Mesendoderm (in vitro differentiated cells): ENCODE measurements around the gene TCF12.

Experiments used
- DNase-seq: peaks from one replicate; pipeline ENCODE4 v3.0.0; 2013
- H2AK5ac ChIP-seq: 2 replicates; pipeline ENCODE4 v1.6.1; 2013; ENCODE audit warnings: low read length, inconsistent platforms
- H2BK120ac ChIP-seq: 2 replicates; pipeline ENCODE4 v1.6.1; 2013; ENCODE audit warnings: low read depth, mild to moderate bottlenecking, low read length, moderate library complexity, mixed read lengths
- H2BK15ac ChIP-seq: replicated peaks from 2 replicates; pipeline ENCODE4 v1.6.1; 2013; ENCODE audit warnings: low read depth, mild to moderate bottlenecking, moderate library complexity
- H2BK5ac ChIP-seq: 2 replicates; pipeline ENCODE4 v1.6.1; 2013; ENCODE audit warnings: low read length, inconsistent platforms
- H3K18ac ChIP-seq: 2 replicates; pipeline ENCODE4 v1.6.1; 2013; ENCODE audit warnings: mild to moderate bottlenecking, low read length, mixed read lengths
- H3K23ac ChIP-seq: one replicate; pipeline ENCODE4 v1.6.1; 2013; ENCODE audit warnings: low read length
- H3K27ac ChIP-seq: 2 replicates; pipeline ENCODE4 v1.5.1; 2013; ENCODE audit warnings: low read depth, mild to moderate bottlenecking, inconsistent platforms, low read length, moderate library complexity
- H3K27me3 ChIP-seq: 2 replicates; pipeline ENCODE4 v1.6.1; 2013; ENCODE audit warnings: low read length, control low read depth, mild to moderate bottlenecking, inconsistent platforms; ENCODE audit not compliant: insufficient read depth, poor library complexity
- H3K36me3 ChIP-seq: 2 replicates; pipeline ENCODE4 v1.6.1; 2013; ENCODE audit warnings: low read length, inconsistent platforms; ENCODE audit not compliant: control insufficient read depth, insufficient read depth
- H3K4ac ChIP-seq: one replicate; pipeline ENCODE4 v1.6.1; 2013; ENCODE audit warnings: low read depth, mild to moderate bottlenecking, low read length, moderate library complexity
- H3K4me1 ChIP-seq: 2 replicates; pipeline ENCODE4 v1.6.1; 2013; ENCODE audit warnings: low read depth, low read length, inconsistent platforms; ENCODE audit not compliant: control insufficient read depth
- H3K4me2 ChIP-seq: 2 replicates; pipeline ENCODE4 v1.6.1; 2013; ENCODE audit warnings: low read length
- H3K4me3 ChIP-seq: 2 replicates; pipeline ENCODE4 v1.5.1; 2013; ENCODE audit warnings: mild to moderate bottlenecking, low read length
- H3K56ac ChIP-seq: one replicate; pipeline ENCODE4 v1.6.1; 2013; ENCODE audit warnings: low read length
- H3K79me1 ChIP-seq: 2 replicates; pipeline ENCODE4 v1.6.1; 2013; ENCODE audit warnings: low read length, inconsistent platforms
- H3K79me2 ChIP-seq: 2 replicates; pipeline ENCODE4 v1.6.1; 2013; ENCODE audit warnings: mild to moderate bottlenecking, low read length; ENCODE audit not compliant: control insufficient read depth, insufficient read depth
- H3K9ac ChIP-seq: 2 replicates; pipeline ENCODE4 v1.6.1; 2013; ENCODE audit warnings: low read length, inconsistent platforms
- H4K5ac ChIP-seq: one replicate; pipeline ENCODE4 v1.6.1; 2013; ENCODE audit warnings: low read length
- H4K8ac ChIP-seq: one replicate; pipeline ENCODE4 v1.6.1; 2013; ENCODE audit warnings: low read depth, mild to moderate bottlenecking, control low read depth, low read length, moderate library complexity
- WGBS: extraction: QIAGEN DNeasy Blood & Tissue Kit; methylation state at CpG from one replicate; pipeline ENCODE4 v1.1.7; 2013; ENCODE audit warnings: low lambda C conversion rate, missing lambda C conversion rate; ENCODE audit not compliant: insufficient coverage; ENCODE audit errors: extremely low coverage; 5-methylcytosine and 5-hydroxymethylcytosine counted together

Gene TCF12

GRCh38 chr15:57059026-57059660, 140.7 kb downstream of the TCF12 start:
- Histone ChIP-seq H3K9ac (no peak overlapping the region), H3K4me1 (peaks cover 5% of the 10 kb centered on the region), H2BK5ac (no peak overlapping the region), H3K4ac (no peak overlapping the region), H3K4me2 (no peak overlapping the region), H3K79me1 (peaks cover 6% of the 10 kb centered on the region), H3K18ac (no peak overlapping the region), H3K27ac (no peak overlapping the region), H3K4me3 (no peak overlapping the region), H3K56ac (no peak overlapping the region), H3K36me3 (no peaks in the 10 kb centered on the region), H4K5ac (no peak overlapping the region), H3K79me2 (peaks cover 18% of the 10 kb centered on the region), H2BK15ac (no peak overlapping the region), H4K8ac (no peak overlapping the region), H3K23ac (no peak overlapping the region), H3K27me3 (no peaks in the 10 kb centered on the region), H2AK5ac (no peak overlapping the region), H2BK120ac (no peak overlapping the region)
- WGBS: no CpG with 5 or more reads among the region's 2 CpGs
- DNase-seq: no peak

GRCh38 chr15:57060799-57061198, 142.4 kb downstream of the TCF12 start:
- H2BK15ac ChIP-seq: no peak overlapping the region
- H3K4ac ChIP-seq: no peak overlapping the region
- no peak overlapping the region for H2BK5ac ChIP-seq
- peaks cover 5% of the 10 kb centered on the region for H3K4me1 ChIP-seq
- no peak overlapping the region for H3K56ac ChIP-seq
- no peaks in the 10 kb centered on the region for H3K36me3 ChIP-seq
- no peak overlapping the region for H2AK5ac ChIP-seq
- WGBS: no CpG with 5 or more reads among the region's 2 CpGs
- H3K23ac ChIP-seq: no peak overlapping the region
- no peak overlapping the region for H2BK120ac ChIP-seq
- H3K18ac ChIP-seq: no peak overlapping the region
- no peak overlapping the region for H3K9ac ChIP-seq
- H4K5ac ChIP-seq: no peak overlapping the region
- no peaks in the 10 kb centered on the region for H3K27me3 ChIP-seq
- no peak overlapping the region for H4K8ac ChIP-seq
- peaks cover 6% of the 10 kb centered on the region for H3K79me1 ChIP-seq
- DNase-seq: no peak
- peaks cover 13% of the 10 kb centered on the region for H3K79me2 ChIP-seq
- no peak overlapping the region for H3K4me2 ChIP-seq
- no peak overlapping the region for H3K27ac ChIP-seq
- H3K4me3 ChIP-seq: no peak overlapping the region

- H3K4me2 ChIP-seq: no peak overlapping the region
- no peak overlapping the region for H2BK5ac ChIP-seq
- no peak overlapping the region for H2AK5ac ChIP-seq
- peaks cover 5% of the 10 kb centered on the region for H3K4me1 ChIP-seq
- H3K4me3 ChIP-seq: no peak overlapping the region
- no peak overlapping the region for H2BK15ac ChIP-seq
- WGBS: no CpG with 5 or more reads among the region's 2 CpGs
- H4K8ac ChIP-seq: no peak overlapping the region
- no peaks in the 10 kb centered on the region for H3K36me3 ChIP-seq
- H3K4ac ChIP-seq: no peak overlapping the region
- H2BK120ac ChIP-seq: no peak overlapping the region
- H3K27me3 ChIP-seq: no peaks in the 10 kb centered on the region
- no peak overlapping the region for H3K27ac ChIP-seq
- H3K56ac ChIP-seq: no peak overlapping the region
- H3K18ac ChIP-seq: no peak overlapping the region
- H4K5ac ChIP-seq: no peak overlapping the region
- H3K9ac ChIP-seq: no peak overlapping the region
- peaks cover 13% of the 10 kb centered on the region for H3K79me2 ChIP-seq
- H3K23ac ChIP-seq: no peak overlapping the region
- H3K79me1 ChIP-seq: peaks cover 6% of the 10 kb centered on the region
- DNase-seq: no peak
These were observed 142.8 kb downstream of the TCF12 start for GRCh38 chr15:57061281-57061680.

- no CpG with 5 or more reads among the region's 2 CpGs for WGBS
- H3K9ac ChIP-seq: no peak overlapping the region
These were observed 143.3 kb downstream of the TCF12 start for GRCh38 chr15:57061696-57062095.

GRCh38 chr15:57064033-57064432, 145.6 kb downstream of the TCF12 start:
- Histone ChIP-seq H2BK5ac (no peak overlapping the region), H3K23ac (no peak overlapping the region), H2AK5ac (no peak overlapping the region), H3K36me3 (no peaks in the 10 kb centered on the region), H4K5ac (no peak overlapping the region), H3K79me2 (peaks cover 5% of the 10 kb centered on the region), H3K27me3 (no peaks in the 10 kb centered on the region), H3K4me3 (no peak overlapping the region), H3K9ac (no peak overlapping the region), H3K27ac (no peak overlapping the region), H3K56ac (no peak overlapping the region), H4K8ac (no peak overlapping the region), H3K4ac (no peak overlapping the region), H3K79me1 (peaks cover 3% of the 10 kb centered on the region), H3K4me2 (no peak overlapping the region), H3K18ac (no peak overlapping the region), H2BK120ac (no peak overlapping the region), H2BK15ac (no peak overlapping the region), H3K4me1 (peaks cover 3% of the 10 kb centered on the region)
- no peak for DNase-seq

More at GRCh38 chr15:57061696-57062095, 143.3 kb downstream of the TCF12 start:
- Histone ChIP-seq H4K5ac (no peak overlapping the region), H4K8ac (no peak overlapping the region), H3K36me3 (no peaks in the 10 kb centered on the region), H2BK15ac (no peak overlapping the region), H3K23ac (no peak overlapping the region), H3K18ac (no peak overlapping the region), H3K4me2 (no peak overlapping the region), H3K56ac (no peak overlapping the region), H3K4me1 (peaks cover 5% of the 10 kb centered on the region), H2AK5ac (no peak overlapping the region), H2BK5ac (no peak overlapping the region), H2BK120ac (no peak overlapping the region), H3K27me3 (no peaks in the 10 kb centered on the region), H3K4ac (no peak overlapping the region), H3K4me3 (no peak overlapping the region), H3K79me2 (peaks cover 11% of the 10 kb centered on the region), H3K27ac (no peak overlapping the region), H3K79me1 (peaks cover 6% of the 10 kb centered on the region)
- no peak for DNase-seq

GRCh38 chr15:57069423-57069822, 151.0 kb downstream of the TCF12 start:
- DNase-seq: no peak
- H3K36me3 ChIP-seq: no peaks in the 10 kb centered on the region
- H3K56ac ChIP-seq: no peak overlapping the region
- H2BK5ac ChIP-seq: no peak overlapping the region
- peaks cover 2% of the 10 kb centered on the region for H3K79me1 ChIP-seq
- H3K27me3 ChIP-seq: no peaks in the 10 kb centered on the region
- no peak overlapping the region for H3K4ac ChIP-seq
- H3K79me2 ChIP-seq: peaks cover 6% of the 10 kb centered on the region
- no peak overlapping the region for H3K9ac ChIP-seq
- H2BK120ac ChIP-seq: no peak overlapping the region
- H4K5ac ChIP-seq: no peak overlapping the region
- no peak overlapping the region for H3K23ac ChIP-seq
- no peaks in the 10 kb centered on the region for H3K4me1 ChIP-seq
- no peak overlapping the region for H3K4me3 ChIP-seq
- no peak overlapping the region for H4K8ac ChIP-seq
- WGBS: no CpG with 5 or more reads among the region's 2 CpGs
- H3K18ac ChIP-seq: no peak overlapping the region
- no peak overlapping the region for H2AK5ac ChIP-seq
- no peak overlapping the region for H3K27ac ChIP-seq
- H2BK15ac ChIP-seq: no peak overlapping the region
- no peak overlapping the region for H3K4me2 ChIP-seq
